ENCODE results near the gene DIS3L. TPM values are rescaled to one million over a fixed set of nuclear protein-coding genes. Genes with fewer than 3 reads are reported as not detected.

The DIS3L gene
- total and polyA plus RNA-seq, 2 of the 13 experiments (the other 11 are each of a cell fraction or from before 2014, with no cell fraction given), result 21.0 to 50.5 TPM

DNA sequence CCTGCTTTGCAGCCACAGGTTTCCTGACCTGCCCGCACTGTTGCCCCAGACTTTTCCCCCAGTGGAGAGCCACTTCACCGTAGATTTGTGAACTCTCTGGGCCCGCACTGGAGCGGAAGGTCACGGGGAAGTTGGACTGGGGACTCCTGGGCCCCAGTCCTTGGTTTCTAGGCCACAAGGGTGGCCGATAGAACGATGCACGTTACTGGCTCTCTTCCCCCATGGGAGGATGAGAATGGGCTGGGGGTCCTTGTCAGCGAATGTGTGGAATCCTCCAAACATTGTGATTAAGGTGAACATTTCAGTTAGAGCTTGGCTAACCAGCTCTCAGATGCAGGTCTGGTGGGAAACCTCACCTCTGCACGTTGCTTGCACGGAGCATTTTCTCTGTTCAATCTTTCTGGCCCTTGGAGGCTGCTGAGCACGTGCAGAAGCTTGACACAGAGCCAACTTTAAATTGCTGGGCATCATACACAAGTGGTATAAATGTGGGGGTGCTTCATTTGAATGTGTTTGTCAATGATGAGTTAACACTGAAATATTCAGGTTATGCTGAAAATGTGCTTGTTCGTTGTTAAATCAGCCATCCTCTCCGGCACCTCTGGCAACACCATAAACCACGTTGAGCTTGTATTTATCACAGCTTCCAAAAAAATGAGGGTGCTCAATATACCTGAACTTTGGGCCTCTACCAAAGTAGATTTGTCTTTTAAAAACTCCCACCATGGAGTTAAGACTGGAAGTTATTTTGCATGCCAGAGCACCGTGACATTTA is 976 bp downstream of the DIS3L start (continued):
- TF ChIP-seq CAMTA2 (CRISPR knock-in tag; IDR thresholded peaks at IDR 0.05; ENCODE audit: borderline replicate concordance), result peak; percentile 50; the same call in 1 of the 2 replicates
- TF ChIP-seq, protein P1, sequence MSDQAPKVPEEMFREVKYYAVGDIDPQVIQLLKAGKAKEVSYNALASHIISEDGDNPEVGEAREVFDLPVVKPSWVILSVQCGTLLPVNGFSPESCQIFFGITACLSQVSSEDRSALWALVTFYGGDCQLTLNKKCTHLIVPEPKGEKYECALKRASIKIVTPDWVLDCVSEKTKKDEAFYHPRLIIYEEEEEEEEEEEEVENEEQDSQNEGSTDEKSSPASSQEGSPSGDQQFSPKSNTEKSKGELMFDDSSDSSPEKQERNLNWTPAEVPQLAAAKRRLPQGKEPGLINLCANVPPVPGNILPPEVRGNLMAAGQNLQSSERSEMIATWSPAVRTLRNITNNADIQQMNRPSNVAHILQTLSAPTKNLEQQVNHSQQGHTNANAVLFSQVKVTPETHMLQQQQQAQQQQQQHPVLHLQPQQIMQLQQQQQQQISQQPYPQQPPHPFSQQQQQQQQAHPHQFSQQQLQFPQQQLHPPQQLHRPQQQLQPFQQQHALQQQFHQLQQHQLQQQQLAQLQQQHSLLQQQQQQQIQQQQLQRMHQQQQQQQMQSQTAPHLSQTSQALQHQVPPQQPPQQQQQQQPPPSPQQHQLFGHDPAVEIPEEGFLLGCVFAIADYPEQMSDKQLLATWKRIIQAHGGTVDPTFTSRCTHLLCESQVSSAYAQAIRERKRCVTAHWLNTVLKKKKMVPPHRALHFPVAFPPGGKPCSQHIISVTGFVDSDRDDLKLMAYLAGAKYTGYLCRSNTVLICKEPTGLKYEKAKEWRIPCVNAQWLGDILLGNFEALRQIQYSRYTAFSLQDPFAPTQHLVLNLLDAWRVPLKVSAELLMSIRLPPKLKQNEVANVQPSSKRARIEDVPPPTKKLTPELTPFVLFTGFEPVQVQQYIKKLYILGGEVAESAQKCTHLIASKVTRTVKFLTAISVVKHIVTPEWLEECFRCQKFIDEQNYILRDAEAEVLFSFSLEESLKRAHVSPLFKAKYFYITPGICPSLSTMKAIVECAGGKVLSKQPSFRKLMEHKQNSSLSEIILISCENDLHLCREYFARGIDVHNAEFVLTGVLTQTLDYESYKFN (CRISPR knock-in tag; conservative IDR thresholded peaks at IDR 0.05), result 0 out of 2 replicates have a peak, but pooled peaks have one; percentile 18
- TF ChIP-seq TBX2 (CRISPR knock-in tag; IDR thresholded peaks at IDR 0.05; ENCODE audit: borderline replicate concordance), result peak; percentile 13; the same call in 1 of the 2 replicates
- TF ChIP-seq KDM5B (CRISPR knock-in tag; IDR thresholded peaks at IDR 0.05; ENCODE audit: borderline replicate concordance), result peak; percentile 7; the same call in 1 of the 2 replicates
- no peak for TF ChIP-seq ZNF777 (CRISPR knock-in tag; IDR thresholded peaks at IDR 0.05)
- TF ChIP-seq, protein P2, sequence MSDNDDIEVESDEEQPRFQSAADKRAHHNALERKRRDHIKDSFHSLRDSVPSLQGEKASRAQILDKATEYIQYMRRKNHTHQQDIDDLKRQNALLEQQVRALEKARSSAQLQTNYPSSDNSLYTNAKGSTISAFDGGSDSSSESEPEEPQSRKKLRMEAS (IDR thresholded peaks at IDR 0.05), result peak; percentile 81
- TF ChIP-seq, protein P3, sequence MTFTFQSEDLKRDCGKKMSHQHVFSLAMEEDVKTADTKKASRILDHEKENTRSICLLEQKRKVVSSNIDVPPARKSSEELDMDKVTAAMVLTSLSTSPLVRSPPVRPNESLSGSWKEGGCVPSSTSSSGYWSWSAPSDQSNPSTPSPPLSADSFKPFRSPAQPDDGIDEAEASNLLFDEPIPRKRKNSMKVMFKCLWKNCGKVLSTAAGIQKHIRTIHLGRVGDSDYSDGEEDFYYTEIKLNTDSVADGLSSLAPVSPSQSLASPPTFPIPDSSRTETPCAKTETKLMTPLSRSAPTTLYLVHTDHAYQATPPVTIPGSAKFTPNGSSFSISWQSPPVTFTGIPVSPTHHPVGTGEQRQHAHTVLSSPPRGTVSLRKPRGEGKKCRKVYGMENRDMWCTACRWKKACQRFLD (CRISPR knock-in tag; IDR thresholded peaks at IDR 0.05; ENCODE audit: borderline replicate concordance), result 0 out of 2 replicates have a peak, but pooled peaks have one; percentile 42
- TF ChIP-seq, protein P4, sequence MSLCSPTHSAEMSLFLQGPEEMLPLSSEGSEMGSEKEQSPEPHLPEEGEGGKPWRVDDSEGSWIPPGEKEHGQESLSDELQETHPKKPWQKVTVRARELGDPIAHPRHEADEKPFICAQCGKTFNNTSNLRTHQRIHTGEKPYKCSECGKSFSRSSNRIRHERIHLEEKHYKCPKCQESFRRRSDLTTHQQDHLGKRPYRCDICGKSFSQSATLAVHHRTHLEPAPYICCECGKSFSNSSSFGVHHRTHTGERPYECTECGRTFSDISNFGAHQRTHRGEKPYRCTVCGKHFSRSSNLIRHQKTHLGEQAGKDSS (CRISPR knock-in tag; IDR thresholded peaks at IDR 0.05; ENCODE audit: borderline replicate concordance, low read depth), result peak; percentile 51; the same call in 1 of the 2 replicates
- TF ChIP-seq ZNF543 (CRISPR knock-in tag; IDR thresholded peaks at IDR 0.05), result peak; percentile 33; the same call in 1 of the 2 replicates
- TF ChIP-seq, protein P5, sequence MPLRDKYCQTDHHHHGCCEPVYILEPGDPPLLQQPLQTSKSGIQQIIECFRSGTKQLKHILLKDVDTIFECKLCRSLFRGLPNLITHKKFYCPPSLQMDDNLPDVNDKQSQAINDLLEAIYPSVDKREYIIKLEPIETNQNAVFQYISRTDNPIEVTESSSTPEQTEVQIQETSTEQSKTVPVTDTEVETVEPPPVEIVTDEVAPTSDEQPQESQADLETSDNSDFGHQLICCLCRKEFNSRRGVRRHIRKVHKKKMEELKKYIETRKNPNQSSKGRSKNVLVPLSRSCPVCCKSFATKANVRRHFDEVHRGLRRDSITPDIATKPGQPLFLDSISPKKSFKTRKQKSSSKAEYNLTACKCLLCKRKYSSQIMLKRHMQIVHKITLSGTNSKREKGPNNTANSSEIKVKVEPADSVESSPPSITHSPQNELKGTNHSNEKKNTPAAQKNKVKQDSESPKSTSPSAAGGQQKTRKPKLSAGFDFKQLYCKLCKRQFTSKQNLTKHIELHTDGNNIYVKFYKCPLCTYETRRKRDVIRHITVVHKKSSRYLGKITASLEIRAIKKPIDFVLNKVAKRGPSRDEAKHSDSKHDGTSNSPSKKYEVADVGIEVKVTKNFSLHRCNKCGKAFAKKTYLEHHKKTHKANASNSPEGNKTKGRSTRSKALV (CRISPR knock-in tag; IDR thresholded peaks at IDR 0.05), result 0 out of 2 replicates have a peak, but pooled peaks have one; percentile 7
- no peak for TF ChIP-seq JARID2 (CRISPR knock-in tag; IDR thresholded peaks at IDR 0.05; ENCODE audit: insufficient replicate concordance)
- peak; percentile 31; the same call in 1 of the 2 replicates for TF ChIP-seq SAP130 (CRISPR knock-in tag; IDR thresholded peaks at IDR 0.05; ENCODE audit: low read depth)
- TF ChIP-seq, protein P6, sequence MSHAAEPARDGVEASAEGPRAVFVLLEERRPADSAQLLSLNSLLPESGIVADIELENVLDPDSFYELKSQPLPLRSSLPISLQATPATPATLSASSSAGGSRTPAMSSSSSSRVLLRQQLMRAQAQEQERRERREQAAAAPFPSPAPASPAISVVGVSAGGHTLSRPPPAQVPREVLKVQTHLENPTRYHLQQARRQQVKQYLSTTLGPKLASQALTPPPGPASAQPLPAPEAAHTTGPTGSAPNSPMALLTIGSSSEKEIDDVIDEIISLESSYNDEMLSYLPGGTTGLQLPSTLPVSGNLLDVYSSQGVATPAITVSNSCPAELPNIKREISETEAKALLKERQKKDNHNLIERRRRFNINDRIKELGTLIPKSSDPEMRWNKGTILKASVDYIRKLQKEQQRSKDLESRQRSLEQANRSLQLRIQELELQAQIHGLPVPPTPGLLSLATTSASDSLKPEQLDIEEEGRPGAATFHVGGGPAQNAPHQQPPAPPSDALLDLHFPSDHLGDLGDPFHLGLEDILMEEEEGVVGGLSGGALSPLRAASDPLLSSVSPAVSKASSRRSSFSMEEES (CRISPR knock-in tag; IDR thresholded peaks at IDR 0.05), result no peak
- no peak for TF ChIP-seq FOXJ3 (CRISPR knock-in tag; IDR thresholded peaks at IDR 0.05; ENCODE audit: borderline replicate concordance)
- 0 out of 2 replicates have a peak, but pooled peaks have one; percentile 27 for TF ChIP-seq ZNF598 (CRISPR knock-in tag; IDR thresholded peaks at IDR 0.05; ENCODE audit: borderline replicate concordance)

Data from HepG2 (cell line).